ENCODE measurements around the gene PROB1. TPM values are rescaled to one million over a fixed set of nuclear protein-coding genes. Genes with fewer than 3 reads are reported as not detected.

Gene PROB1
- total and polyA plus RNA-seq, 2 of the 13 experiments (the other 11 are each of a cell fraction or from before 2014, with no cell fraction given): 0.69 to 1.1 TPM

- TF ChIP-seq BCLAF1 (IDR thresholded peaks at IDR 0.05): no peak
- TF ChIP-seq PAF1 (CRISPR knock-in tag; IDR thresholded peaks at IDR 0.05): no peak
- TF ChIP-seq ZBTB34 (CRISPR knock-in tag; IDR thresholded peaks at IDR 0.05): no peak
- no peak for TF ChIP-seq ZBTB26 (CRISPR knock-in tag; IDR thresholded peaks at IDR 0.05; ENCODE audit: borderline replicate concordance)
- TF ChIP-seq SCMH1 (CRISPR knock-in tag; IDR thresholded peaks at IDR 0.05; ENCODE audit: borderline replicate concordance): no peak
- no peak for TF ChIP-seq HMGA1 (CRISPR knock-in tag; conservative IDR thresholded peaks at IDR 0.05)
- TF ChIP-seq ZNF891 (CRISPR knock-in tag; IDR thresholded peaks at IDR 0.05): no peak
- TF ChIP-seq NCOR1 (IDR thresholded peaks at IDR 0.05; ENCODE audit: borderline replicate concordance, low read length): no peak
- no peak for TF ChIP-seq KDM6A (CRISPR knock-in tag; IDR thresholded peaks at IDR 0.05; ENCODE audit: low read depth)
- TF ChIP-seq SATB2 (CRISPR knock-in tag; IDR thresholded peaks at IDR 0.05): no peak
- no peak for TF ChIP-seq ZNF570 (CRISPR knock-in tag; IDR thresholded peaks at IDR 0.05; ENCODE audit: borderline replicate concordance)
- TF ChIP-seq MTA3 (CRISPR knock-in tag; IDR thresholded peaks at IDR 0.05): no peak
- TF ChIP-seq DZIP1 (CRISPR knock-in tag; IDR thresholded peaks at IDR 0.05): no peak
- TF ChIP-seq MAX (IDR thresholded peaks at IDR 0.05): 0 out of 2 replicates have a peak, but pooled peaks have one; percentile 25
- no peak for TF ChIP-seq MED8 (CRISPR knock-in tag; IDR thresholded peaks at IDR 0.05; ENCODE audit: insufficient replicate concordance)
- no peak for TF ChIP-seq ZNF615 (CRISPR knock-in tag; IDR thresholded peaks at IDR 0.05; ENCODE audit: borderline replicate concordance)
- 0 out of 2 replicates have a peak, but pooled peaks have one; percentile 12 for TF ChIP-seq THAP9 (CRISPR knock-in tag; IDR thresholded peaks at IDR 0.05; ENCODE audit: borderline replicate concordance)
- no peak for TF ChIP-seq SALL2 (CRISPR knock-in tag; IDR thresholded peaks at IDR 0.05)
Observed at GRCh38 chr5:139383275-139383992, 11.5 kb downstream of the PROB1 start, which contains the start of gene SLC23A1 (continued).
